Suprapubic skin (tissue), 4 donors: ENCODE data around the gene NRP2. TPM values are rescaled to one million over a fixed set of nuclear protein-coding genes. Genes with fewer than 3 reads are reported as not detected.

Source experiments
- DNase-seq, 2 donors: peaks; one replicate each; pipeline ENCODE4 v3.0.0-alpha.2; 2019; ENCODE audit warnings: low spot score in 2 of 2
- H3K27ac ChIP-seq: fragments of 200-600 bp; sonication (generic); one replicate; pipeline ENCODE4 v1.5.1; 2019
- H3K27me3 ChIP-seq: fragments of 200-600 bp; sonication (generic); one replicate; pipeline ENCODE4 v1.5.1; 2019
- H3K36me3 ChIP-seq: fragments of 200-600 bp; sonication (generic); one replicate; pipeline ENCODE4 v1.5.1; 2019
- H3K4me1 ChIP-seq: fragments of 200-600 bp; sonication (generic); one replicate; pipeline ENCODE4 v1.5.1; 2019
- H3K4me3 ChIP-seq: fragments of 200-600 bp; sonication (generic); one replicate; pipeline ENCODE4 v1.5.1; 2019; ENCODE audit warnings: mild to moderate bottlenecking
- H3K9me3 ChIP-seq: fragments of 200-600 bp; sonication (generic); one replicate; pipeline ENCODE4 v1.5.1; 2019
- EP300 ChIP-seq: sonication (generic); formaldehyde crosslinking; IDR thresholded peaks from one replicate; pipeline ENCODE4 v1.6.1; 2017; ENCODE audit warnings: antibody characterized with exemption
- POLR2A ChIP-seq, 2 donors: fragments of 450-650 bp; IDR thresholded peaks; one replicate each; pipeline ENCODE4 v1.6.1; 2017; ENCODE audit warnings: antibody characterized with exemption in 2 of 2, mild to moderate bottlenecking in 2 of 2, moderate library complexity in 2 of 2
- POLR2AphosphoS5 ChIP-seq, 3 donors: sonication (generic); formaldehyde crosslinking; IDR thresholded peaks; one replicate each; pipeline ENCODE4 v1.6.1; 2017; ENCODE audit warnings: antibody characterized with exemption in 3 of 3
- WGBS: methylation state at CpG from one replicate; pipeline ENCODE4 v1.1.5; 2018; 5-methylcytosine and 5-hydroxymethylcytosine counted together
- total RNA-seq, 4 donors: library from RNA; depleted of rRNA; stranded (reverse); fragments of >200 nt; gene quantifications; one replicate each; pipeline ENCODE4 v1.1.0, GENCODE V29; 2016
- TF ChIP-seq, protein P1 (sequence below), 2 donors: fragments of 200-600 bp in 1 of 2; fragments of 450-650 bp in 1 of 2; sonication (generic) in 1 of 2; IDR thresholded peaks; one replicate each; pipeline ENCODE4 v1.5.1; 2016 to 2019; ENCODE audit warnings: antibody characterized with exemption in 2 of 2, mild to moderate bottlenecking in 1 of 2, moderate library complexity in 1 of 2

The NRP2 gene
- total RNA-seq, 4 donors from 2014 or later = 3.4 to 8.9 (median 6.6) TPM

DNA sequence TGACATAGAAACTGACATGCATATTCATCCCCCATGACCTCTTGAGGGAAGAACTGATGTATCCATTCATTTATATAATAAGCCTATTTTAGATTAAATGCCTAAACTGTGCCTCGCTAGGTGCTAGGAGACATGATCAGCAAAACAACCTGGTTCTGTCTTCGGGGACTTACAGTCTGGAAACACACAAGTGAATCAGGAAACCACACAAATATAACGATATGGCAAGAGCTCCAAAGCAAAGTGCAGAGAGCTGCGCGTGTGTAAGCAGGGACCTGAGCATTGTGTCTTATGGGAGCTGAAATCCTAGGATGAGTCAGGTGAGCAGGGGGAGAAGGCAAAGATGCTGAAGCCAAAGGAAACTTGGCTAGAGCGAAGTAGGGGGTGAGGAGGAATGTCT lies 120.6 kb downstream of the NRP2 start:
- no peak for DNase-seq
- Histone ChIP-seq H3K27me3 (no peaks in the 10 kb centered on the region), H3K4me3 (no peak overlapping the region), H3K4me1 (no peaks in the 10 kb centered on the region), H3K27ac (no peak overlapping the region), H3K9me3 (no peaks in the 10 kb centered on the region), H3K36me3 (no peaks in the 10 kb centered on the region)
- WGBS = 82% methylated on average over 6 of the region's 6 CpGs
- TF ChIP-seq, protein P1, sequence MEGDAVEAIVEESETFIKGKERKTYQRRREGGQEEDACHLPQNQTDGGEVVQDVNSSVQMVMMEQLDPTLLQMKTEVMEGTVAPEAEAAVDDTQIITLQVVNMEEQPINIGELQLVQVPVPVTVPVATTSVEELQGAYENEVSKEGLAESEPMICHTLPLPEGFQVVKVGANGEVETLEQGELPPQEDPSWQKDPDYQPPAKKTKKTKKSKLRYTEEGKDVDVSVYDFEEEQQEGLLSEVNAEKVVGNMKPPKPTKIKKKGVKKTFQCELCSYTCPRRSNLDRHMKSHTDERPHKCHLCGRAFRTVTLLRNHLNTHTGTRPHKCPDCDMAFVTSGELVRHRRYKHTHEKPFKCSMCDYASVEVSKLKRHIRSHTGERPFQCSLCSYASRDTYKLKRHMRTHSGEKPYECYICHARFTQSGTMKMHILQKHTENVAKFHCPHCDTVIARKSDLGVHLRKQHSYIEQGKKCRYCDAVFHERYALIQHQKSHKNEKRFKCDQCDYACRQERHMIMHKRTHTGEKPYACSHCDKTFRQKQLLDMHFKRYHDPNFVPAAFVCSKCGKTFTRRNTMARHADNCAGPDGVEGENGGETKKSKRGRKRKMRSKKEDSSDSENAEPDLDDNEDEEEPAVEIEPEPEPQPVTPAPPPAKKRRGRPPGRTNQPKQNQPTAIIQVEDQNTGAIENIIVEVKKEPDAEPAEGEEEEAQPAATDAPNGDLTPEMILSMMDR (IDR thresholded peaks at IDR 0.05) = no peak
- TF ChIP-seq POLR2A (IDR thresholded peaks at IDR 0.05) (no peak), POLR2AphosphoS5 (IDR thresholded peaks at IDR 0.05) (no peak)

GRCh38 chr2:205803500-205803899 lies 121.2 kb downstream of the NRP2 start:
- TF ChIP-seq EP300 (no peak), POLR2AphosphoS5 (IDR thresholded peaks at IDR 0.05) (no peak), POLR2A (IDR thresholded peaks at IDR 0.05) (no peak)
- TF ChIP-seq, protein P1 (IDR thresholded peaks at IDR 0.05) = no peak
- no peaks in the 10 kb centered on the region for H3K36me3 ChIP-seq
- H3K27ac ChIP-seq = no peak overlapping the region
- H3K4me1 ChIP-seq = peaks cover 3% of the 10 kb centered on the region
- WGBS = 74% methylated on average over 1 of the region's 1 CpG
- no peaks in the 10 kb centered on the region for H3K9me3 ChIP-seq
- no peaks in the 10 kb centered on the region for H3K27me3 ChIP-seq
- no peak for DNase-seq
- H3K4me3 ChIP-seq = no peak overlapping the region

DNA sequence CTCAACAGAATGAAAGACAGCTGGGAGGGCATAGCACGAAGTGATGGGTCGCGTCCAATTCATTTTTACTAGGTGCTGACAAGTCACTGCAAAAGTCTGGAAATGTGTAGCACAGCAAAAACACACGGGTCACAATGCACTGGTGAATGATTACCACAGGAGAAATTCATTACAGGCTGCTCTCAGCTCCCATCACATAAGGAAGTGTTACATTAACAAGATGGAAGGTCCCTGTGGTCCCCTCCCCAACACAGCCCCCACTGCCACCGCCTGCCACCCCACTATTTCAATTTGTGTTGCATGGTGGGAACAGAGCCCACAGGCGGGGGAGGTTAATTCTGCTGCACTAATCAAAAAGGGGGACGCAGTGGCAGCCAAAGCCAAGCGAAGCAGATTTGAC lies 122.8 kb downstream of the NRP2 start:
- no peak overlapping the region for H3K4me3 ChIP-seq
- DNase-seq = no peak
- TF ChIP-seq POLR2AphosphoS5 (IDR thresholded peaks at IDR 0.05) (no peak), EP300 (no peak), POLR2A (IDR thresholded peaks at IDR 0.05) (no peak)
- TF ChIP-seq, protein P1 (IDR thresholded peaks at IDR 0.05) = no peak
- peaks cover 5% of the 10 kb centered on the region for H3K4me1 ChIP-seq
- 81% methylated on average over 7 of the region's 8 CpGs for WGBS
- no peaks in the 10 kb centered on the region for H3K27me3 ChIP-seq
- no peaks in the 10 kb centered on the region for H3K36me3 ChIP-seq
- no peak overlapping the region for H3K27ac ChIP-seq
- H3K9me3 ChIP-seq = no peaks in the 10 kb centered on the region

DNA sequence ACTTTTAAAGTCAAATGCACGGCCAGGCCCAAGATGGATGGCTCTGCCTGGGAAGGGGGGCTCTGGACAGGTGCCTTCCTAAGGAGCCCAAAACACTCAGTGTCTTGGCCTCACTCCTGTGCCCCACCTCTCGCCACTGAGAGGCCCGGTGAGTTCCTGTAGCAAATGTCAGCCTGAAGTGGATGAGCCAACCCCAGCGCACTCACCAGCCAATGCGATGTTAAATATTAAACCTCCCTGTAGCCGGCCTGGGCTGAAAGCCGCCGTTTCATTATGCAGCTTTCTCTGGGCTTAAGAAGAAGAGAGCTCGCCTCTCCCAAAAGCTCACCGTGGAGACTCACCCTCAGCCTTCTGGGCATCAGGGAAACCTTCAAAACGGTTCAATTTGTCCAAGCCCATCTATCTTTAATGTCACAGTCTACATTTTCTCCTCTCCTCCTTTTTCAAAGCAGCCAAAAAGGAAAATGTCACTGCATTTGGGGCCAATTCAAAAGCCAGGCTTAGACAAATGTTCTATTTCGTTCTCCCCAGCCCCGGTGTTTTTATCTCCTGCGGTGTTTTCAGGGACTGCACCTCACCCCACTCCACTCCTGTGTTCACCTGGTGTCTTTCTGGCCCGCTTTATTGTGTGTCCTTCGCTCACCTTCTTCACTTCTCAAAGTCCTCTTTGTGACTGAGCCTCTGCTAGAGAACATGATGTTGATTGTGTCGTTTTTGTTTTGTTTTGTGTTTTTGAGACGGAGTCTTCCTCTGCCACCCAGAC lies 124.0 kb downstream of the NRP2 start:
- no peaks in the 10 kb centered on the region for H3K9me3 ChIP-seq
- no peaks in the 10 kb centered on the region for H3K36me3 ChIP-seq
- no peak overlapping the region for H3K27ac ChIP-seq
- TF ChIP-seq POLR2A (IDR thresholded peaks at IDR 0.05) (no peak), POLR2AphosphoS5 (IDR thresholded peaks at IDR 0.05) (no peak), EP300 (no peak)
- TF ChIP-seq, protein P1 (IDR thresholded peaks at IDR 0.05) = no peak
- DNase-seq = no peak
- no peak overlapping the region for H3K4me3 ChIP-seq
- 85% methylated on average over 18 of the region's 18 CpGs for WGBS
- H3K27me3 ChIP-seq = no peaks in the 10 kb centered on the region
- H3K4me1 ChIP-seq = peaks cover 5% of the 10 kb centered on the region

- DNase-seq = no peak
- 97% methylated on average over 3 of the region's 3 CpGs for WGBS
- Histone ChIP-seq H3K36me3 (no peaks in the 10 kb centered on the region), H3K9me3 (no peaks in the 10 kb centered on the region), H3K27ac (no peak overlapping the region), H3K27me3 (no peaks in the 10 kb centered on the region), H3K4me1 (peaks cover 9% of the 10 kb centered on the region), H3K4me3 (no peak overlapping the region)
- TF ChIP-seq POLR2A (IDR thresholded peaks at IDR 0.05) (no peak), POLR2AphosphoS5 (IDR thresholded peaks at IDR 0.05) (no peak), EP300 (no peak)
- TF ChIP-seq, protein P1 (IDR thresholded peaks at IDR 0.05) = no peak
Measured at GRCh38 chr2:205807229-205807628, 124.9 kb downstream of the NRP2 start.
